GM19240 (cell line): ENCODE data around the gene RNLS.

ENCODE experiments used
- DNase-seq: peaks from one replicate; pipeline ENCODE4 v3.0.0; 2011; ENCODE audit warnings: low spot score; ENCODE audit not compliant: insufficient read length

The RNLS gene

DNA sequence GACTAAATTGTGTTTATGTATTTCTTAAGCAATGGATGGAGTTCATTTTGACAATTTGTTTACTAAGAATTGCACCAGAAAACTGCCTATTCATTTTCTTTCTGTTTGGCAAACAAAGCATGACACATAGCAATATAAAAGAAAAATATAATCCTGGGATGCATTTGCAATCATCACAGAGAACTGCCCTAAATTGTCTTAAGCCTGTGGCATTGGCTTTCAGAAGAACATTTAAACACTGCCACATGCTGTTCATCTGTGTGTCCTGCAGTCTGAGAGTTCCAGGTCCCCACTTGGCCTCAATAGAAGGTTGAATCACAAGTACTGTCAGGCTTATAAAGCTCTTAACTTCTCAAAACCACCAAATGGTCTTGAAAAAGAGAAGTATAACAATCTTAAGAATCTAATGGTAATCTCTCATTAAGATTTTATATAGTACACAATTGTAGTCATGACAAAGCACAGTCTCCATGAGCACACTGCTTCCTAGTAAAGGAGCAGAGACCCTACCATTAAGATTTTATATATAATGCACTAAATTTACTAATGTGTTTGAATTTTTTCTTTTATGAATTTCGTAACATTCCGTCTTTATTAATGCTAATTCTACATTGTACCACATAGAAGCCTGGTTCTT lies 29.9 kb downstream of the RNLS start:
- DNase-seq: peak; percentile 11

DNA sequence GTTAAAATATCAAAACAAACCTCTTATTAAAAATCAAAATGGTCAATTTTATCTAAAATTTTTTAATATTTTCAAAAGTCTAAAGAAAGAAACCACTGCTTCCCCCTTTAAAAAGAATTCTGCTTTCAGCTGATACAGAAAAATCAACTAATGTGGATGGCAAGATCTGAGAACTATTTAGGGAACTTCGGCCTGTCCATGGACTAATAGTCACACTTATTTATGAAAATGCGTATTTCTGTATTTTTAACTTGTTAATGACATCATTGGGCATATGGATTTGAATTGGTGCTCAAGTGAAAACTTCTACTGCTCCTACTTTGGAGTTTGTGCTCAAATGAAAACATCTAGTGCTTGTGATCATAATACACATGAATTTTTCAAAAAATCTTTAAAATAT lies 31.9 kb downstream of the RNLS start:
- DNase-seq: no peak

DNA sequence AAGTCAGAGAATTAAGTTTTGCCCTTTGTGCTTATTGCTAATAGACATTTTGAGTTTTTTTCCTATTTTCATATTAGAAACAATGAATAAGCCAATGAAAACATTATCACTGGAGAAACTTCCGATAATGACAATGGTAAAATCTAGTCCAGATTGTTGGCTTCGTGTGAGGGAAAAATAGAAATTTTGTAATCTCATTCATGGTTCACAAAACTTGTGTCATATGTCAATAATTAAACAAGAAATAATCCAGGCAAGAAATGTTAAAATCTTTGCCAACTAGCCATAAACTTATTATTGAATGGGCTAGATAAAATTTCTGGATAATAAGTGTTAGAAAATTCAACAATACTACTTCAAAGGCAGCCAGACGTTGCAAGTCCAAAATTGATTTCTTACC lies 36.6 kb downstream of the RNLS start:
- no peak for DNase-seq

DNA sequence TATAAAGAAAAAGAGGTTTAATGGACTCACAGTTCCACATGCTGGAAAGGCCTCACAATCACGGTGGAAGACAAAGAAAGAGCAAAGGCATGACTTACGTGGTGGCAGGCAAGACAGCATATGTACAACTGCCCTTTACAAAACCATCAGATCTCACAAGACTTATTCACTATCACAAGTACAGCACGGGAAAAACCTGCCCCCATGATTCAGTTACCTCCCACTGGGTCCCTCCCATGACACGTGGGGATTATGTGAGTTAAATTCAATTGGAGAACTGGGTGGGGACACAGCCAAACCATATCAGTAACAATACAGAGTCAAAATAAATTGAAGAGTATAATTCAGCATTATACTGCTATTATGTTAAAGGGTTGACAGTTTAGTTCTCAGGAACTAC lies 37.8 kb downstream of the RNLS start:
- no peak for DNase-seq

DNA sequence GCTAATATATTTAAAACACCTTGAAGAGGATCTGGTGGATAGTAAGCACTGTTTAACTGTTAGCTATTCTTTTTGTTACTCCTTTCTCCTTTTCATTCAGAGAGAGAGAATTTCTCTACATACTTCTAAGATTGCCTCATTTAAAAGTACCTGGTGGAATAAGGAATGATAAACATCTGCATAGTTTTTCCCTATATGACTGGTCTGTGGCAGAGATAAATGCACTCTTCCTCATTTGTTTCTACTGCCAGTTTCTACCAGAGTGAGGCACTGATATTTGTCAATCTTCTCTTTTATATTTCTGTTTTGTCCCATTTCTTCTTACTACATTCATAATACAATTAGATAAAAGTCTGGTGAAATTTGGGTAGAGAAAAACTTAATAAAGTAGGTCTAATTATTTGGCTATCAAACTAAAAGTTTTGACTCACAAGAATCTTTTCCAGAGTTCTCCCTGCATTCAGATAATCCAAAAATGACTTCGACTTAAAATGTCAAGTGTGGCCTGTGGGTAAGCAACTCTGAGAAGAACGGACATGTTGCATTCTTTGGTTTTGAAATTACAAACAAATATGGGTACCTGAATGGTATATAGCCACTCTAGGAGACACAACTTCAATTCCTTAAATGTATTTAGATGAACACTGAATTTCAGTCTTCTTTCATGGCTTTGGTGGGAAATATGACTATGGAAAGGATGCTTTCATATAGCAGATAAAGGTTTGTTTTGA lies 38.8 kb downstream of the RNLS start:
- DNase-seq: no peak

DNA sequence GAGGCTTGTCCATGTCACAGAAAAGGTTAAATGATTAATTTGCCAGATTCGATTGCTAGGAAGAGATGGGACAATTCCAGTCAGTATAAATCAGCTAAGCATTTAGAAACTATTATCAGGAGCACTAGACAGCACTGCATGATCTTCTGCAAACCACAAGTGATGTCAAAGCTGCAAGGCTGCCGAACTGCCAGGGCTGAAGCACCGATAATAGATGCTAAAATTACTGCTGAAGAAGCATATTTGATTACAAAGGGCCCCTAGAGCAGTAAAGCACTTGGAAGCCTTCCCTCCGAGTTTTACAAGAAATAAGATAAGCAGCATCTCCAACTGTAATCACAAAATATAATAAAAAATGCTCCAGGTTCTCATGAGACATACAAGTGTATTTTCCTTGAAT lies 40.6 kb downstream of the RNLS start:
- no peak for DNase-seq

DNA sequence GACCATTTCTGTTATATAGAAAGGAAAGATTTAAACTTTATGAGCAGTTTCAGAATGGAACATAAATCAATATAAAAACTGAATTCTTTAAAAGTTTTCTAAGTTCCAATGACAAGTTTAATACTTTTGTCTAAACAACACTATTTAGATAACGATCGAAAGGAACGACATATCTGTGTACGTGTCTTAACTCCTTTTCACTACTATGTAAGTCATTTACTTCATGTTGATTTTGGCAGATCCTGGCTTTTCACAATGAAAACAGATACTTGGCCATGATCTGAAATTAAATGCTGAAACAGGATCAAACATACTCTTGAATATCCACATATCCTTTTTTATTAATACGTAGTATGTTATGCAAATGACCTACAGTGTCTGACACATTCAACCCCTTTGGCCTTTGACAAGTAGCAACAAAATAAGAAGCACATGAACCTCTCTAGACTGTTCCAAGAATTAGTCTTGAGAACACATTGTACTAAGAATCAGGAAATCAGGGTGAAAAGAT lies 41.9 kb downstream of the RNLS start:
- DNase-seq: no peak

DNA sequence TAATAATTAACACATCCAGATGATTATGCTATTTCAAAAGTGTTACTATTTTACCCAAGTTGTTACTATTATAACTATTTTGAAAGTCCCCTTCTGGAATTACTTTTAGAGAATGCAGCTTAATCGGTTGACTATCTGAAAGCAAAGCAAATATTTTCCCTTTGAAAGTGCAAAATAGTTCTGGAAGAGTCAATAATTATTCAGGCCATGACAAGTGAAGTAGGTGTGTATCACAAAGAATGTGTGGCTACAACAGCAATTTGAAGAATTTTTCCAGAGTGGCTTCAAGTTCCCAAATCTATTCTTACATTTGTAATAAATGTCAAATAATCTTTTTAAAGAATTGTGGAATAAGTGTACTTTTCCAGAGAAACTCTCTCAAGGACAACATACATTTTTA lies 42.8 kb downstream of the RNLS start:
- DNase-seq: no peak

DNA sequence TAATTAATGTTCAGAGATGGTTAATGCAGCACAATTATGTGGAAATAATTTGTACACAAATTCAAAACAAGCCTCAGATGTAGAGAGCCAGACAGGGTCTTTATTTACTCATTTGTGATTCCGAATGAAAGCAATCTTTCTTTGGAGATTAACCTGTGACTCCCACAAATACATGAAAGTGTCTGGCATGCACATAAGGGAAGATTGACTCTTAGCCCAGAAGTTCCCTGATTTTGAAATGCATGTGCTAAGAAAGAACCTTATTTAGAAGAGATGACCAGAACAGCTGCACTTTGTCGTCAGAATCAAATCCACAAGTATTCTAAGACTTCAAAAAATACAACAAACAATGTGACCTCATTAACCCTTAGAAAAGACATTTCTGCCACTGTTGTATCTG lies 45.1 kb downstream of the RNLS start:
- DNase-seq: no peak

DNA sequence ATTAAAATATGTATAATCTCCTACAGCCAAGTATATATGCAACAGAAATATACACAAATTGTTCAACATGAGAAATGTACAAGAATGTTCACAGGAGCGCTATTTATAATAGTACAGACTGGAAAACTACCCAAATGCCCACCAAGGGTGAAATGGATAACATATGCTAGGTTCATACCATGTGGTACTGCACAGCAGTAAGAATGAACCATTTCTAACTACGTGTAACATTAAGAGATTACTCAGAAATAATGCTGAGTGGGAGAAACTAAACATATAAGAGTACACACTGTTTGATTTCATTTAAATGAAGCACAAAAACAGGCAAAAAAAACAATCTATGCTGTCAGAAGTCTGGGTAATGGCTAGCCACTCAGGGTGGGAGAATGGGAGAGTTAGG lies 45.8 kb downstream of the RNLS start:
- no peak for DNase-seq

DNA sequence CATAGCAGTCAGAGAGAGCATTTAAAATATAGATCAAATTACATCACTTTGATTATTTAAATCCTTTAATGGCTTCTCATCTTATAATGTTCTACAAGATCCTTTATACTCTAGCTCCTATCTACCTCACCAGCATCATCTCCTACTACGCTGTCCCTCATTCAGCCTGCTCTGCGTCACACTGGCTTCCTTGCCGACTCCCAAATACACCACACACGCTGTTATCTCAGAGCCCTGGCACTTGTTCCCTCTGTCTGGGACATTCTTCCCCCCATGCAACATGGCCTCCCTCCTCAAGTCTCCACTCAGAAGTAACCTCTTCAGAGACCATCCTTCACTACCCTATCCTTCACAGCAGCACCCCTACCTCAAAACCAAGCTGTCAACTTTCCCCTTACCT lies 46.7 kb downstream of the RNLS start:
- no peak for DNase-seq

DNA sequence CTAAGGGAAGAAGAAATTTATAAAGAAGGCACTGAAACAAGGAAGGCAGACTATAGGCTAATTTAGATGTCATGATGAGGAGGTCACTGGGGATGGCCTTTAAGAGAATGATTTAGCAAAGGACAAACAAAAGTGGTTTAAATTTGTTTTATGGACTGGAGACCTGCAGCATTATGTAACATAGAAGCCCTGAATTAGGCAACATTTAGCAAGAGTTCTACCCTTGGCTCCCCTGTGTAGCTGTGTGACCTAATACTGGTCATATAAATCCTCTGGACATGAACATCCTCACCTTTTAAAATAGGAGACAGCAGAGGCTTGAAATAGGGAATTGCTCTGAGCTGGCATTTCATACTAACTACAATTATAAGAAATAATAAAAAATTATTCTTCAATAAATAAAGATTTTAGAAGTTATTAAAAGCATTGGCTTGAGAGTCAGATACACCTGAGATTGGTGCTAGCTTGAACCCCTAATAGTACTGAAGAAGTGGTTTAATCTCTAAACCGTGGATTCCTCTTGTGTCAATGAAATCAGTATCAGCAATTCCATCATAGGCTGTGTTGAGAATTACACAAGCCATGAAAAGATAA lies 48.9 kb downstream of the RNLS start:
- DNase-seq: no peak

DNA sequence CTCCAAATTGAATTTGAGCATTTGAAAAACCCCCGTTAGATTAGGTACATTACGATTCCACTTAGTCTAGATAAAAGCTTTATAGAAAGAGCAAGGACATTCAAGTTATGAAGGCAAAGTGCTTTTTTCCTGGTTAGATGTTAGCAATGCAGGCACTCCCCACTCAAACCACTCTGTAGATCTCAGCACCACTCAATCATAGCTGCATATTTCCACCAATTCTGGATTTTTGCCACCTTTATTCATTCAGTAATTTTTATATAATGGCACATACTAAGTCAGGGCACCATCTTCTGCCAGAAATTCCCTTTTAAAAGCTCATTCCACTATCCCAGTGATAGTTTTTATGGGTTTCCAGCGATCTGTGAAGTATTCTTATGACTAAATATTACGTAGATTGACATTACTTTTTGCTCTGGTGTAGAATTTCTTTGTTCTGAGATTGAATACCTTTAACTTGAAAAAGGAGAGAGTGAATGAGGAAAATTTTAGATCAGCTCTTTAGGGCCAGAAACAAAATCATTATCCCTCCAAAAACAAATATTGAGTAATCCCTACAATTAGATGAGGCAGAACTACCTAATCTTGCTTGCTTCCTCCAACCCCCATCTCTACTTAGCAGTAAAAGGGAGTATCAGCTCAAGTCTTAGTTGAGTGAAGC lies 51.6 kb downstream of the RNLS start:
- no peak for DNase-seq

DNA sequence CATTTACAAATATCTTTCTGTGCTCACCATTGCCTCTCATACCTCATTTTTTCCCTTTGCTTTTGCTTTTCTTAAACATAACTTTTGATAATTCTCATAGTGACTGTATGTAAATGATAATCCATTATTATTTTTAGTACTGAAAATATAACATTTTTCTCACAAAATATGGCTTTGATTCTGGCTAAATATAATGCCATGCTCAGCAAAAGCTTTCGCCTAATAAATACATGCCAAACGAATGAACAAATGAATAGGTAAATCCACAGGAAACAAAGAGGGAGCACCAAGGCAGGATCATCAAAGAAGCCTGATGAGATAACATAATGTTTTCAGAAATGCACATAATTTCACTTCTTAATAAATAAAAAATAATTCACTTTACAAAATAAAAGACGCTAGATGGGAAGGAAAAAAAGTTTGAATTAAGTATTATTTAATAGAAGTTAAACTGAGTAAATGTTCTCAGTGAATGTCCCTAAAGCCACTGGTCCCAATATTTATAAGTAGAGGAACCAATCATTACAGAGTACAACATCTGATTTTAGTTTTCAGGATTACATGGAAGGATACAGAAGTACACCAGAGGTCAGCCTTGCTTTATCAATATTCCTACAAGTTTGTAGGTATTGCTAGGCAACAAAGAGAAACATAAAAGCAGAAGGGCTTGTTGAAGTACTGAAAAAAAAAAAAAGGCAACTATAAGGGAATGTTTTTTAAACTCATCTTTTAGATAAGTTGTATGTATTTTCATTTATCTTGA lies 52.3 kb downstream of the RNLS start:
- no peak for DNase-seq

DNA sequence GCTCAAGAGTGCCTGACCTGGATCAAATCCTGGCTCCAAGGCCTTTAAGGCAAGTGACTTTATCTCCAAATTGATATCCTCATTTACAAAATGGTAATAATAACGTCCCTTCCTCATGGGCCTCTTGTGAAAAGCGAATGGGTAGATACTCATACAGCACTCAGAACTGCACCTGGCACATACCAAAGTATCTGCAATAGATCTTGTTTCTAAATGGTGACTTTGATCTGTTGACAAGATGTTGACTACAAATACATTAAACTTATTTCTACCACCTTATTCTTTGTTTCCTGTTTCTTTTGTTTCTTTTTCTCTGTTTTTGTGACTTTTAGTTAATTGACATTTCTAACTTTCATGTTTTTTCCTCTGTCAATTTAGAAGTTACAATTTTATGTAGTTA lies 53.0 kb downstream of the RNLS start:
- no peak for DNase-seq

DNA sequence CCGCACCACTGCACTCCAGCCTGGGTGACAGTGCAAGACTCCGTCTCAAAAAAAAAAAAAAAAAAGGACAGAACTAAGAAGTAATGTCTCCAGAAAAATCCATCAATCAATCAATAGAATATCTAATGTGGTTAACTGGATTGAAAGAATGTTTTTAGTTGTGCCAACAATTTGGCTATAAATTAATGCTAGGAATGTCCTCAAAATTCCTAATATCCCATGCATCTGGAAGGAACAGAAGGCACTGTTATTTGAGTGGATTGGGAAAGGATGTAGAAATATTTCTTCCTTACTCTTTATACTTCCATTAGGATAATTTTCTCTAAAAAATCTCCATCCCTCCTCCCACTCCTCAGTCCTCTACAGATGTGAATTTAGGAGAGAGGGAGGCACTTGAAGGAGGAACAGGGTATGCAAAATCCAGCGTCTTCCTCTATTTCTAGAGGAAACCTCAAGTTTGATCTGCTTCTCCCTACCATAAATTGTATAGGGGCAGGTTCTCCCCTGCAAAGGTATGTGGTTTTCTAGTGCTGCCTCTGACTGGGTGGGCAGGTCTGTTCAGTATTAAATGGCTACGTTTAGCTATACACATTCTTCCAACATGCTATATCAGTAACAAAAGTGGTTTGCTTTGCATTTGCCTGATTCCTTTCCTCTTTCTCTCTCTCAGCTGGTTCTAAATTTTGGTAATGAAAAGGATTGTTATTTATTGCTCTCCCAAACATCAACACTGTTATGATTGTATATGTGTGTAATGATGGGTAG lies 54.1 kb downstream of the RNLS start:
- no peak for DNase-seq

DNA sequence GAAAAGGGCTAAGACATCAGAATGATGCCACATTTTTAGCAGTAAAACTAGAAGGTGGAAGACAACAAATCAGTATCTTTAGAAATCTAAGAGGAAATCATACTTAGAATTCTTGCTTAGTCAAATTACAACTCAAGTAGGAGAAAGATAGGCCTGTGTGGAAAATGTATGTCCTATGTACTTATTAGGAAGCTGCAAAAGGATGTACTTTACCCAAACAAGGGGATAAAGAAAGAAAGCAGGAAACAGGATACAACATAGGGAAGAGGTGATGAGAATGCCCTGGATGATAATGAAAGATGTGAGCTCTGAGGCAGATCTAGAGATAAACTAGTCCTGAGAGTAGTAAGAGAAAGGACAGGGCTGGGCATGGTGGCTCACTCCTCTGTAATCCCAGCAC lies 54.9 kb downstream of the RNLS start:
- no peak for DNase-seq

DNA sequence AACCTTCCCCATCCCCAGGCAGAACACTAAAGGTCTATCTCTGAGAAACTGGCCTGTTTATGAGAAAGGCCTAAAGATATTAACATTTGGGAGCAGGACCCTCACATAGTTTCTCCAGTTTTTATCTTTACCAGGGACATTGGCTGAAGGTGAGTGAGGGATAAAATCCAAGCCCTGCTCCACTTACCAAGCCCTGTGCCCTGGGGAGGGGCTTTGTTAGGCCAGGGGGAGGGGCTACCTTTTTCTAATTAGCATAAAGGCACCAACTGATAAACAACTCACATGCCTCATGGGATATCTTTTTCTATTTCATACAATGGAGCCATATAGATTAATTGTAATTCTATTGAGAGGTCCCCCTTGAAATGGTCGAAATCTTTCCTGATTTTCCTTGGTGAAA lies 55.9 kb downstream of the RNLS start:
- DNase-seq: no peak

DNA sequence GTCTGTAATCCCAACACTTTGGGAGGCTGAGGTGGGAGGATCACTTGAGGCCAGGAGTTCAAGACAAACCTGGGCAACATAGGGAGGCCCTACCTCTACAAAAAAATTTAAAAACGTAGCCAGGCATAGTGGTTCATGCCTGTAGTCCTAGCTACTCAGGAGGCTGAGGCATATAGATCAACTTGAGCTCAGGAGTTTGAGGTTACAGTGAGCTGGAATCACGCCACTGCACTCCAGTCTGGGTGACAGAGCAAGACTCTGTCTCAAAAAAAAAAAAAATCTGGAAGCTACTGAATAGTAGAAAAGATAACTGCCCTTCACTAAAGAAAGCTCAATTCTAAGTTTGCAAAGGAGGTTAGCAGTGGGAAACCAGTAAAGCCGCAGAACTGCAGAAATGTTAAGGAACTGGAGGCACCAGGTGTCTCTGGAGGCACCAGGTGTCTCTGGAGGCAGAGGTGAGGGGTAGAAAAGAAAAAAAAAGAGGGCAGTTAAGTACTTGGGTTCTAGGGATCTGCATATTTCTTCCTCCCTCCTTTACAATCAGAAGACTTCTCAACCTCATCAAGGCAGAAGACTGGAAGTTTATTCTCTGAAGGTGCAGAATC lies 56.5 kb downstream of the RNLS start:
- DNase-seq: no peak

DNA sequence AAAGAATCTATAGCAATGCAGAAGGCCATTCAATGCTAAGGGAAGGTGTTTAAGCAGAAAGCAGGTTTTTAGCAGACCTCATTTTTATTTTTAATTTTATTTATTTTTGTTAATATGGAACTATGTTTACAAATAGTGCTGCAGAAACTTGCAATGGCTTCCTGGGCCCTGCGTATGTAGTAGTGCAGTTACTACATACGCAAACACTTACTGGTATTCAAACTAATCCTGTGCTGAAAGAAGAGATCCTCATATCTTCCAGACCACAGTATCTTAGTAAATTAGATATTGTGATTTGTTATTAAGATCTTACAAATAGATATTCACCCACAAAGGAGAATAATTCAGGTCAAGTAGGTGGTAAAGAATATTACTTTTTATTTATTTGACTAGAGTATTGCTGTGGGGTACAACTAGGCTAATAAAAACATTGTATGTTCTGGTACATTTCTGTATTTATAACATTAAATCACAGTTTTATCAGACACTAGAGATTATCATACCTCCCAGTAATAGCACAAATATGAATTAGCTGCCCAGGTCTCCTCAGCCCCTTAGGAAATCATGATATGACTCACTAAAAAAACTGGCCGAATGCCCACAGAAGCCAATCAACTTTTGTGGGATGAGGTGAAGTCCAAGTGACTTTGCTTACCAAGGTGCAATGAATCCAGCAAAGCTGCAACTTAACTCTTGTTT lies 57.6 kb downstream of the RNLS start:
- DNase-seq: no peak
